ENCODE measurements around the gene APOC4. TPM values are rescaled to one million over a fixed set of nuclear protein-coding genes. Genes with fewer than 3 reads are reported as not detected.

Gene APOC4
- total RNA-seq, 1 experiment from 2014 or later: not detected

Other genes with a start within 250 kb of the APOC4 start
- gene CEACAM16, start 243.1 kb upstream of the APOC4 start, total RNA-seq (2021): not detected in 3 replicates
- 4.6 to 7.8 TPM (median 5.6 TPM) in 3 replicates for gene BCL3, start 193.5 kb upstream of the APOC4 start, total RNA-seq (2021)
- 20.5 to 29.5 TPM (median 27.8 TPM) in 3 replicates for gene CBLC, start 164.3 kb upstream of the APOC4 start, total RNA-seq (2021)
- gene BCAM, start 133.1 kb upstream of the APOC4 start, total RNA-seq (2021): 73.1 to 89.5 TPM (median 80.0 TPM) in 3 replicates
- 164 to 170 TPM (median 168 TPM) in 3 replicates for gene NECTIN2, start 95.9 kb upstream of the APOC4 start, total RNA-seq (2021)
- 166 to 221 TPM (median 181 TPM) in 3 replicates for gene TOMM40, start 51.0 kb upstream of the APOC4 start, total RNA-seq (2021)
- gene APOE, start 36.4 kb upstream of the APOC4 start, total RNA-seq (2021): 815 to 837 TPM (median 824 TPM) in 3 replicates
- gene APOC1, start 27.6 kb upstream of the APOC4 start, total RNA-seq (2021): 76.2 to 101 TPM (median 86.5 TPM) in 3 replicates
- 0.66 to 0.81 TPM in 2 of 3 replicates, not detected in the other for gene APOC2, start 3.8 kb downstream of the APOC4 start, total RNA-seq (2021)
- gene CLPTM1, start 13.1 kb downstream of the APOC4 start, total RNA-seq (2021): 75.9 to 85.6 TPM (median 76.4 TPM) in 3 replicates
- gene RELB, start 59.2 kb downstream of the APOC4 start, total RNA-seq (2021): 8.9 to 10.6 TPM (median 9.9 TPM) in 3 replicates
- 85.0 to 88.9 TPM (median 88.0 TPM) in 3 replicates for gene CLASRP, start 96.8 kb downstream of the APOC4 start, total RNA-seq (2021)
- 13.4 to 14.8 TPM (median 13.8 TPM) in 3 replicates for gene ZNF296, start 134.2 kb downstream of the APOC4 start, total RNA-seq (2021)
- gene GEMIN7, start 137.0 kb downstream of the APOC4 start, total RNA-seq (2021): 55.0 to 60.3 TPM (median 55.3 TPM) in 3 replicates
- gene PPP1R37, start 150.9 kb downstream of the APOC4 start, total RNA-seq (2021): 34.5 to 35.9 TPM (median 35.4 TPM) in 3 replicates
- gene NKPD1, start 218.7 kb downstream of the APOC4 start, total RNA-seq (2021): 0.57 to 1.1 TPM (median 0.76 TPM) in 3 replicates
- gene TRAPPC6A, start 236.0 kb downstream of the APOC4 start, total RNA-seq (2021): 59.7 to 75.8 TPM (median 67.1 TPM) in 3 replicates
- 9.0 to 10.8 TPM (median 10.0 TPM) in 3 replicates for gene BLOC1S3, start 236.5 kb downstream of the APOC4 start, total RNA-seq (2021)